ENCODE results near the gene FKBP3. TPM values are rescaled to one million over a fixed set of nuclear protein-coding genes. Genes with fewer than 3 reads are reported as not detected.

Gene FKBP3
- total RNA-seq, 1 donor from 2014 or later: 95.1 TPM

- no peaks in the 10 kb centered on the region for H3K4me1 Mint-ChIP-seq (ENCODE audit: low read depth, unreplicated experiment)
- no peak for DNase-seq
- no peak overlapping the region for H3K4me3 Mint-ChIP-seq (ENCODE audit: unreplicated experiment)
- no peaks in the 10 kb centered on the region for H3K9me3 Mint-ChIP-seq (ENCODE audit: unreplicated experiment)
- no peak for TF ChIP-seq CTCF (IDR thresholded peaks at IDR 0.05; ENCODE audit: partially characterized antibody, unreplicated experiment)
- no peak overlapping the region for H3K27ac Mint-ChIP-seq (ENCODE audit: unreplicated experiment)
- H3K27me3 Mint-ChIP-seq (ENCODE audit: unreplicated experiment): peaks cover 2% of the 10 kb centered on the region
- no peaks in the 10 kb centered on the region for H3K36me3 Mint-ChIP-seq (ENCODE audit: unreplicated experiment)
Measured at GRCh38 chr14:45065956-45066355, 68.3 kb downstream of the FKBP3 start.

Other genes starting within 250 kb of the FKBP3 start
- gene KLHL28, start 172.5 kb downstream of the FKBP3 start, total RNA-seq (ENCODE audit: unreplicated experiment): 25.4 TPM
- gene TOGARAM1, start 172.3 kb downstream of the FKBP3 start, total RNA-seq (ENCODE audit: unreplicated experiment): 16.7 TPM
- 46.7 TPM for gene PRPF39, start 50.4 kb downstream of the FKBP3 start, total RNA-seq (ENCODE audit: unreplicated experiment)
- gene FANCM, start 1.4 kb upstream of the FKBP3 start, total RNA-seq (ENCODE audit: unreplicated experiment): 9.6 TPM
- gene MIS18BP1, start 118.7 kb upstream of the FKBP3 start, total RNA-seq (ENCODE audit: unreplicated experiment): 15.2 TPM